HepG2 (cell line): ENCODE data around the gene ARID5B. TPM values are rescaled to one million over a fixed set of nuclear protein-coding genes. Genes with fewer than 3 reads are reported as not detected.

ENCODE experiments used
- ATAC-seq: fragments of 200-7000 bp; cut with Tn5 transposase; 3 replicates; pipeline ENCODE4 v1.9.1; 2020; ENCODE audit warnings: mild to moderate bottlenecking, moderate library complexity
- BruUV-seq: library from RNA; stranded (reverse); fragments of 400-500 nt; replicated peaks from 2 replicates; lab custom pipeline; 2021; lab: Mats Ljungman, UMichigan
- CTCF ChIA-PET: fragments of 300-600 bp; formaldehyde crosslinking; extraction: SDS; loops from one replicate; lab custom pipeline; 2021; ENCODE audit warnings: low total read pairs, inconsistent platforms, low intra/inter-chr PET ratio; lab: Yijun Ruan, JAX
- POLR2A ChIA-PET: fragments of 350-600 bp; sonication (Branson Sonifier 250); formaldehyde crosslinking; loops from one replicate; lab custom pipeline; 2020; ENCODE audit warnings: antibody characterized with exemption, inconsistent platforms; lab: Yijun Ruan, JAX
- DNase-seq: peaks from one replicate; pipeline ENCODE4 v3.0.0-alpha.2; 2015; ENCODE audit warnings: low spot score
- FAIRE-seq: peaks from 3 replicates; lab custom pipeline; 2011; peaks lifted over from hg19 to GRCh38; lab: Jason Lieb, UNC
- H2AFZ ChIP-seq: one replicate; pipeline ENCODE4 v1.6.1; 2011; ENCODE audit warnings: low read length, inconsistent platforms
- H3K27ac ChIP-seq: fragments of 300-600 bp; 3 replicates; pipeline ENCODE4 v1.8.0; 2011; ENCODE audit warnings: mixed run types, mild to moderate bottlenecking, mixed read lengths, low read length, inconsistent platforms; ENCODE audit not compliant: insufficient read depth; ENCODE audit errors: extremely low read length
- H3K27me3 ChIP-seq, 2 experiments: fragments of 200-600 bp in 1 of 2; 2 replicates in 1 of 2; 3 replicates in 1 of 2; pipeline versions ENCODE4 v1.6.0 to v1.8.0; 2011; ENCODE audit warnings: low read length in 2 of 2, mild to moderate bottlenecking in 2 of 2, moderate library complexity in 2 of 2, inconsistent platforms in 1 of 2; ENCODE audit not compliant: insufficient read depth in 2 of 2, control insufficient read depth in 1 of 2
- H3K36me3 ChIP-seq, 2 experiments: fragments of 200-600 bp in 1 of 2; replicated peaks in 1 of 2; 2 replicates in 1 of 2; 3 replicates in 1 of 2; pipeline versions ENCODE4 v1.5.1 to v1.8.0; 2011; ENCODE audit warnings: low read length in 2 of 2, inconsistent platforms in 1 of 2; ENCODE audit not compliant: insufficient read depth in 2 of 2, control insufficient read depth in 1 of 2
- H3K4me1 ChIP-seq: 2 replicates; pipeline ENCODE4 v1.5.1; 2012; ENCODE audit warnings: low read length, inconsistent platforms; ENCODE audit not compliant: insufficient read depth
- H3K4me2 ChIP-seq: 2 replicates; pipeline ENCODE4 v1.6.0; 2011; ENCODE audit warnings: low read depth, low read length, inconsistent platforms
- H3K4me3 ChIP-seq, 3 experiments: fragments of 200-600 bp in 1 of 3; sonication (generic), shearing (Covaris generic) in 1 of 3; replicated peaks in 1 of 3; 2 replicates each; pipeline ENCODE4 v1.5.1; 2011 to 2016; ENCODE audit warnings: low read length in 3 of 3, inconsistent platforms in 2 of 3, low read depth in 2 of 3, mild to moderate bottlenecking in 2 of 3, control low read depth in 1 of 3, mixed read lengths in 1 of 3; ENCODE audit not compliant: insufficient read depth in 1 of 3
- H3K79me2 ChIP-seq: one replicate; pipeline ENCODE4 v1.6.1; 2011; ENCODE audit warnings: low read length, inconsistent platforms; ENCODE audit not compliant: insufficient read depth
- H3K9ac ChIP-seq: 2 replicates; pipeline ENCODE4 v1.6.0; 2011; ENCODE audit warnings: mild to moderate bottlenecking, low read depth, low read length, inconsistent platforms; ENCODE audit not compliant: insufficient read depth
- H3K9me3 ChIP-seq: 2 replicates; pipeline ENCODE4 v1.5.1; 2012; ENCODE audit warnings: mild to moderate bottlenecking, low read length
- H4K20me1 ChIP-seq: 2 replicates; pipeline ENCODE4 v1.6.0; 2011; ENCODE audit warnings: inconsistent platforms, mild to moderate bottlenecking, low read length, moderate library complexity; ENCODE audit not compliant: insufficient read depth
- ATF6 ChIP-seq: sonication (generic); formaldehyde crosslinking; conservative IDR thresholded peaks from 2 replicates; pipeline ENCODE4 v1.4.0; 2020; ENCODE audit warnings: missing genetic modification reagents
- PATZ1 ChIP-seq: sonication (generic); formaldehyde crosslinking; IDR thresholded peaks from 2 replicates; pipeline ENCODE4 v1.4.0; 2020; ENCODE audit warnings: missing genetic modification reagents
- PHF21A ChIP-seq: sonication (generic); formaldehyde crosslinking; IDR thresholded peaks from 2 replicates; pipeline ENCODE4 v1.5.0; 2020; ENCODE audit warnings: mild to moderate bottlenecking, missing genetic modification reagents
- ZC3H13 ChIP-seq: sonication (generic); formaldehyde crosslinking; IDR thresholded peaks from 2 replicates; pipeline ENCODE4 v1.8.1; 2023; ENCODE audit warnings: mild to moderate bottlenecking, missing genetic modification reagents, moderate library complexity
- ZNF720 ChIP-seq: sonication (generic); formaldehyde crosslinking; IDR thresholded peaks from 2 replicates; pipeline ENCODE4 v1.4.0; 2020; ENCODE audit warnings: missing genetic modification reagents
- ZSCAN21 ChIP-seq: sonication (generic); formaldehyde crosslinking; IDR thresholded peaks from 2 replicates; pipeline ENCODE4 v1.8.0; 2022; ENCODE audit warnings: mild to moderate bottlenecking, missing genetic modification reagents, moderate library complexity, borderline replicate concordance
- WGBS: methylation state at CpG from one replicate; pipeline ENCODE4 v1.1.6; 2017; ENCODE audit warnings: low lambda C conversion rate; 5-methylcytosine and 5-hydroxymethylcytosine counted together
- in situ Hi-C: cut with HindIII; loops from 2 replicates; pipeline ENCODE4 v1.10.0; 2017; ENCODE audit warnings: low pct_unique_long_range_greater_than_20kb; ENCODE audit not compliant: extremely low pct_ligation_motif_present
- intact Hi-C: fragments of 100-400 bp; cut with micrococcal nuclease; formaldehyde crosslinking; loops from one replicate; pipeline ENCODE4 v1.10.0; 2022; ENCODE audit not compliant: unreplicated experiment
- polyA plus RNA-seq, 8 experiments: library from polyadenylated mRNA; depleted of rRNA in 3 of 8; stranded (reverse) in 7 of 8; unstranded in 1 of 8; fragments of >200 nt; fragmentation: Illumina TruSeq in 4 of 8; extraction: Trizol in 4 of 8; gene quantifications; 2 replicates each; pipeline versions ENCODE4 v1.2.1 to v1.2.3, GENCODE V29; 2011 to 2016; ENCODE audit warnings: low read depth in 4 of 8, missing spikeins in 1 of 8, mixed read lengths in 1 of 8; ENCODE audit not compliant: insufficient read depth in 1 of 8
- total RNA-seq, 5 experiments: library from RNA; depleted of rRNA; stranded (reverse); fragments of >200 nt; fragmentation: Illumina TruSeq; extraction: Trizol; gene quantifications; 2 replicates each; pipeline ENCODE4 v1.2.3, GENCODE V29; 2016; ENCODE audit warnings: low read depth in 1 of 5

The ARID5B gene
- total and polyA plus RNA-seq, 2 of the 13 experiments (the other 11 are each of a cell fraction or from before 2014, with no cell fraction given) = 6.2 to 21.1 TPM

GRCh38 chr10:62080905-62081304 is 179.4 kb downstream of the ARID5B start:
- H3K9ac ChIP-seq = no peak overlapping the region
- no peaks in the 10 kb centered on the region for H3K27me3 ChIP-seq
- no peak overlapping the region for H2AFZ ChIP-seq
- H3K79me2 ChIP-seq = peaks cover 37% of the 10 kb centered on the region
- no peak overlapping the region for H3K4me2 ChIP-seq
- H3K36me3 ChIP-seq = peaks cover 21 to 53% of the 10 kb centered on the region in 2 experiments; a peak in 4 of 5 replicates
- ATAC-seq (no peak; the same call in 2 of the 3 replicates), FAIRE-seq (no peak), DNase-seq (no peak)
- POLR2A ChIA-PET = interaction anchor here (0.7 to 1.5 kb wide), 4 partner anchors 12 to 331 kb away, joined by 3 to 7 read pairs (median 4); no protein-coding TSS in a partner anchor
- H3K4me1 ChIP-seq = peaks cover 51% of the 10 kb centered on the region
- peak overlapping the region; percentile 32 for H3K27ac ChIP-seq
- H3K9me3 ChIP-seq = no peaks in the 10 kb centered on the region
- no peaks in the 10 kb centered on the region for H4K20me1 ChIP-seq
- in situ Hi-C loops = no loop called here
- no TSS peak for BruUV-seq
- 94% methylated on average over 5 of the region's 5 CpGs for WGBS
- CTCF ChIA-PET = no interaction called here
- H3K4me3 ChIP-seq = no peak overlapping the region
- no peak for TF ChIP-seq ATF6 (CRISPR knock-in tag)
- TF ChIP-seq PHF21A (CRISPR knock-in tag) = no peak
- no peak for TF ChIP-seq ZSCAN21
- no peak for TF ChIP-seq PATZ1 (CRISPR knock-in tag)
- no peak for TF ChIP-seq ZC3H13 (CRISPR knock-in tag)
- no peak for TF ChIP-seq ZNF720 (CRISPR knock-in tag)
- intact Hi-C loops = no loop called here
